ENCODE measurements around the gene EGR1.

The EGR1 gene

GRCh38 chr5:138508958-138509357 lies 43.7 kb downstream of the EGR1 start:
- no peak for DNase-seq

GRCh38 chr5:138514021-138514420 lies 48.7 kb downstream of the EGR1 start:
- no peak for DNase-seq

GRCh38 chr5:138515556-138516245 lies 50.4 kb downstream of the EGR1 start:
- no peak for DNase-seq

GRCh38 chr5:138517437-138517836 lies 52.2 kb downstream of the EGR1 start:
- DNase-seq = no peak
